Endothelial cell (in vitro differentiated cells): Measurements from ENCODE around the gene RAPGEF2. TPM values are rescaled to one million over a fixed set of nuclear protein-coding genes. Genes with fewer than 3 reads are reported as not detected.
A peak's percentile ranks its signal among the peaks of the same experiment; 100 is the strongest.

Experiments used
- DNase-seq: peaks from one replicate; pipeline ENCODE4 v3.0.0; 2021; ENCODE audit warnings: low spot score
- H3K27ac Mint-ChIP-seq: one replicate; pipeline ENCODE4 v1.8.0; 2021; ENCODE audit warnings: mixed read lengths, inconsistent platforms; ENCODE audit not compliant: unreplicated experiment
- H3K27me3 Mint-ChIP-seq: one replicate; pipeline ENCODE4 v1.8.0; 2021; ENCODE audit warnings: mild to moderate bottlenecking, moderate library complexity, mixed read lengths, inconsistent platforms; ENCODE audit not compliant: unreplicated experiment
- H3K36me3 Mint-ChIP-seq: one replicate; pipeline ENCODE4 v1.8.0; 2021; ENCODE audit warnings: mild to moderate bottlenecking, low read depth, mixed read lengths, inconsistent platforms; ENCODE audit not compliant: unreplicated experiment
- H3K4me1 Mint-ChIP-seq: one replicate; pipeline ENCODE4 v1.8.0; 2021; ENCODE audit warnings: mild to moderate bottlenecking, mixed read lengths, inconsistent platforms; ENCODE audit not compliant: unreplicated experiment
- H3K4me3 Mint-ChIP-seq: one replicate; pipeline ENCODE4 v1.8.0; 2021; ENCODE audit warnings: mild to moderate bottlenecking, mixed read lengths, inconsistent platforms; ENCODE audit not compliant: unreplicated experiment
- H3K9me3 Mint-ChIP-seq: one replicate; pipeline ENCODE4 v1.8.0; 2021; ENCODE audit warnings: mixed read lengths, inconsistent platforms; ENCODE audit not compliant: unreplicated experiment
- total RNA-seq: library from RNA; stranded (reverse); fragmentation: NEBNext Ultra II Directional; extraction: Animal tissue kit (Norgen Biotek cat#: 25700); gene quantifications from one replicate; pipeline ENCODE4 v1.2.1, GENCODE V29; 2021; ENCODE audit not compliant: unreplicated experiment
- TF ChIP-seq, protein P1 (sequence below): fragments of 200-600 bp; sonication (generic); IDR thresholded peaks from one replicate; pipeline ENCODE4 v1.5.0; 2021; ENCODE audit warnings: antibody characterized with exemption; ENCODE audit not compliant: unreplicated experiment

The RAPGEF2 gene
- total RNA-seq, 1 donor from 2014 or later: 108 TPM

GRCh38 chr4:159096434-159096833, 6.4 kb upstream of the RAPGEF2 start:
- H3K27ac Mint-ChIP-seq: peak overlapping the region; percentile 9
- no peaks in the 10 kb centered on the region for H3K9me3 Mint-ChIP-seq
- H3K4me1 Mint-ChIP-seq: peaks cover 31% of the 10 kb centered on the region
- DNase-seq: no peak
- TF ChIP-seq, protein P1, sequence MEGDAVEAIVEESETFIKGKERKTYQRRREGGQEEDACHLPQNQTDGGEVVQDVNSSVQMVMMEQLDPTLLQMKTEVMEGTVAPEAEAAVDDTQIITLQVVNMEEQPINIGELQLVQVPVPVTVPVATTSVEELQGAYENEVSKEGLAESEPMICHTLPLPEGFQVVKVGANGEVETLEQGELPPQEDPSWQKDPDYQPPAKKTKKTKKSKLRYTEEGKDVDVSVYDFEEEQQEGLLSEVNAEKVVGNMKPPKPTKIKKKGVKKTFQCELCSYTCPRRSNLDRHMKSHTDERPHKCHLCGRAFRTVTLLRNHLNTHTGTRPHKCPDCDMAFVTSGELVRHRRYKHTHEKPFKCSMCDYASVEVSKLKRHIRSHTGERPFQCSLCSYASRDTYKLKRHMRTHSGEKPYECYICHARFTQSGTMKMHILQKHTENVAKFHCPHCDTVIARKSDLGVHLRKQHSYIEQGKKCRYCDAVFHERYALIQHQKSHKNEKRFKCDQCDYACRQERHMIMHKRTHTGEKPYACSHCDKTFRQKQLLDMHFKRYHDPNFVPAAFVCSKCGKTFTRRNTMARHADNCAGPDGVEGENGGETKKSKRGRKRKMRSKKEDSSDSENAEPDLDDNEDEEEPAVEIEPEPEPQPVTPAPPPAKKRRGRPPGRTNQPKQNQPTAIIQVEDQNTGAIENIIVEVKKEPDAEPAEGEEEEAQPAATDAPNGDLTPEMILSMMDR: no peak
- peaks cover 7% of the 10 kb centered on the region for H3K27me3 Mint-ChIP-seq
- H3K36me3 Mint-ChIP-seq: no peaks in the 10 kb centered on the region
- H3K4me3 Mint-ChIP-seq: no peak overlapping the region

- no peaks in the 10 kb centered on the region for H3K9me3 Mint-ChIP-seq
- peak overlapping the region; percentile 95 for H3K27ac Mint-ChIP-seq
- H3K4me3 Mint-ChIP-seq: no peak overlapping the region
- peaks cover 37% of the 10 kb centered on the region for H3K4me1 Mint-ChIP-seq
- TF ChIP-seq, protein P1: no peak
- H3K36me3 Mint-ChIP-seq: no peaks in the 10 kb centered on the region
- DNase-seq: no peak
- H3K27me3 Mint-ChIP-seq: peaks cover 12% of the 10 kb centered on the region
Observed at GRCh38 chr4:159097144-159097543, 5.7 kb upstream of the RAPGEF2 start.

DNA sequence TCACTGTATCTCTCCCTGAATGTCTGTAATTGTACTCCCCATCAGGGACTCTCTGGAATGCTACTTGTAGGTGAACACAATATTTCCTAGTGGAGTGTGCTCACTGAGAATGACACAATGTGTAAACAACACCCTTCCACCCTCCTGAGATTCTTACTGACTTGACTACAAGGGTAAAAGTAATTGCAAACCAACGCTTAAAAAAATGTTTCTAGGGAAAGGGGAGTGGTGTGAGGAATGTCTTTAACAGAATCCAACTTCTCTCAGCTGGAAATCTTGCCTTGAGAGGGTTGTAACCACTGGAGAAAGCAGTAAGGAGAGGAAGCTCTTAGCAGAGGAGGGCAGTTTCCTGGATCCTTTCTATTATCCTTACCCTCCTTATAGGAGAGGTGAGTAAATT, 5.1 kb upstream of the RAPGEF2 start:
- no peaks in the 10 kb centered on the region for H3K36me3 Mint-ChIP-seq
- H3K4me3 Mint-ChIP-seq: no peak overlapping the region
- peak overlapping the region; percentile 95 for H3K27ac Mint-ChIP-seq
- DNase-seq: no peak
- peaks cover 39% of the 10 kb centered on the region for H3K4me1 Mint-ChIP-seq
- peaks cover 15% of the 10 kb centered on the region for H3K27me3 Mint-ChIP-seq
- no peaks in the 10 kb centered on the region for H3K9me3 Mint-ChIP-seq
- TF ChIP-seq, protein P1: no peak

- Mint-ChIP-seq H3K36me3 (no peaks in the 10 kb centered on the region), H3K27ac (peak overlapping the region; percentile 95), H3K4me3 (no peak overlapping the region), H3K27me3 (peaks cover 15% of the 10 kb centered on the region), H3K9me3 (no peaks in the 10 kb centered on the region), H3K4me1 (peaks cover 39% of the 10 kb centered on the region)
- DNase-seq: no peak
- TF ChIP-seq, protein P1: no peak
Observed at GRCh38 chr4:159098482-159099127, 4.3 kb upstream of the RAPGEF2 start.

DNA sequence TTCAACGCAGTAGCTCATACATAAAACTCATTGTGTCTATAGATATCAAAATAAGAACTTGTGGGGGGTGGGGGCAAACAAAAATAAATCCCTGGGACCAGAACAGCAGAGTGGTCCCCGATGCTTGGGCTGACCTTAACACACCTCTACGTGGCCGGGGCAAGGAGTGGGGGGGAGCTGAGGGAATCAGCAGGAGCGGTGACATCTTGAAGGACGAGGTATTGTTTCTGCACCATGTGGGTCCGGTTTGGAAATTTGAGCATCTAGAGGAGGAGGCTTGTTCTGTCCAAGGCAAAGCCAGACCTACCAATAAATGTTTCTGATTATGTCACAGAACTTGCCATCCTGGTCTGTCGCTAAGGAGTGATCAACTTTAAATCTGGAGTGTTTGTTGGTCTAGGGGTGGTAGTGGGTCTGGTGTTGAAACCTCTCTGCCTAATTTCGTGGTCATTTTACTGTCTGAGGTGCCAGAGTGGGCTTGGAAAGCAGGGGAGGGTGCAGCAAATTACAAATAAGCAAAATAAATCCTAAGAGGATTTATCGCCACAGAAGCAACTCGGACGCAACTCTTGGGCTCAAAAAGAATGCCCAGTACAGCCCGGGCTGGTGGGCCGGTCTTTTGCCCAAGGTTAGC, 774 bp upstream of the RAPGEF2 start:
- peak overlapping the region; percentile 95 for H3K4me3 Mint-ChIP-seq
- peaks cover 54% of the 10 kb centered on the region for H3K4me1 Mint-ChIP-seq
- TF ChIP-seq, protein P1: no peak
- peak overlapping the region; percentile 94 for H3K27ac Mint-ChIP-seq
- H3K36me3 Mint-ChIP-seq: peaks cover 18% of the 10 kb centered on the region
- peaks cover 30% of the 10 kb centered on the region for H3K27me3 Mint-ChIP-seq
- DNase-seq: no peak
- no peaks in the 10 kb centered on the region for H3K9me3 Mint-ChIP-seq
